ENCODE measurements around the gene COL13A1.
A peak's percentile ranks its signal among the peaks of the same experiment; 100 is the strongest.

The COL13A1 gene

GRCh38 chr10:69801434-69802315, at the start of gene COL13A1:
COL13A1 (plus strand) TSS chr10:69801906; CDS start chr10:69802424, 518 bp downstream.
- peak; percentile 12 for DNase-seq

- DNase-seq, result no peak
Measured at GRCh38 chr10:69752479-69752878, 49.2 kb upstream of the COL13A1 start.

GRCh38 chr10:69756279-69756678, 45.4 kb upstream of the COL13A1 start:
- DNase-seq, result no peak

- no peak for DNase-seq
Measured at GRCh38 chr10:69757206-69757552, 44.5 kb upstream of the COL13A1 start.

GRCh38 chr10:69757553-69758309, 44.0 kb upstream of the COL13A1 start:
- no peak for DNase-seq

GRCh38 chr10:69758310-69758728, 43.4 kb upstream of the COL13A1 start:
- no peak for DNase-seq

- DNase-seq, result no peak
Measured at GRCh38 chr10:69759641-69760040, 42.1 kb upstream of the COL13A1 start.

GRCh38 chr10:69760072-69760471, 41.6 kb upstream of the COL13A1 start:
- no peak for DNase-seq

- DNase-seq, result no peak
Measured at GRCh38 chr10:69761320-69761719, 40.4 kb upstream of the COL13A1 start.

- DNase-seq, result no peak
Measured at GRCh38 chr10:69766161-69766910, 35.4 kb upstream of the COL13A1 start.

GRCh38 chr10:69767793-69768192, 33.9 kb upstream of the COL13A1 start:
- DNase-seq, result no peak

GRCh38 chr10:69768386-69768785, 33.3 kb upstream of the COL13A1 start:
- no peak for DNase-seq

GRCh38 chr10:69769395-69769992, 32.2 kb upstream of the COL13A1 start:
- no peak for DNase-seq

GRCh38 chr10:69772933-69773704, 28.6 kb upstream of the COL13A1 start:
- no peak for DNase-seq

- DNase-seq, result no peak
Measured at GRCh38 chr10:69774596-69774995, 27.1 kb upstream of the COL13A1 start.

- DNase-seq, result no peak
Measured at GRCh38 chr10:69780077-69780476, 21.6 kb upstream of the COL13A1 start.

- no peak for DNase-seq
Measured at GRCh38 chr10:69781576-69781975, 20.1 kb upstream of the COL13A1 start.

- DNase-seq, result no peak
Measured at GRCh38 chr10:69783515-69783914, 18.2 kb upstream of the COL13A1 start.

GRCh38 chr10:69786791-69787190, 14.9 kb upstream of the COL13A1 start:
- DNase-seq, result no peak

- no peak for DNase-seq
Measured at GRCh38 chr10:69787681-69788080, 14.0 kb upstream of the COL13A1 start.

GRCh38 chr10:69789164-69789576, 12.5 kb upstream of the COL13A1 start:
- DNase-seq, result no peak

- no peak for DNase-seq
Measured at GRCh38 chr10:69791812-69792211, 9.9 kb upstream of the COL13A1 start.

All from NCI-H2171 (cell line).